Gastroesophageal sphincter (tissue), 3 donors: ENCODE data around the gene PNPLA7.

ENCODE experiments used
- EP300 ChIP-seq: sonication (generic); formaldehyde crosslinking; IDR thresholded peaks from one replicate; pipeline ENCODE4 v1.6.1; 2017; ENCODE audit warnings: antibody characterized with exemption, mild to moderate bottlenecking
- POLR2A ChIP-seq, 2 donors: fragments of 450-650 bp; IDR thresholded peaks; one replicate each; pipeline ENCODE4 v1.6.1; 2017; ENCODE audit warnings: antibody characterized with exemption in 2 of 2, mild to moderate bottlenecking in 2 of 2, moderate library complexity in 1 of 2
- POLR2AphosphoS5 ChIP-seq: sonication (generic); formaldehyde crosslinking; IDR thresholded peaks from one replicate; pipeline ENCODE4 v1.6.1; 2017; ENCODE audit warnings: antibody characterized with exemption
- TF ChIP-seq, protein P1 (sequence below), 4 experiments: fragments of 200-600 bp in 2 of 4; fragments of 450-650 bp in 2 of 4; sonication (generic) in 1 of 4; IDR thresholded peaks; one replicate each; pipeline ENCODE4 v1.5.1; 2017 to 2019; ENCODE audit warnings: antibody characterized with exemption in 4 of 4, mild to moderate bottlenecking in 2 of 4, moderate library complexity in 2 of 4

- TF ChIP-seq, protein P1, sequence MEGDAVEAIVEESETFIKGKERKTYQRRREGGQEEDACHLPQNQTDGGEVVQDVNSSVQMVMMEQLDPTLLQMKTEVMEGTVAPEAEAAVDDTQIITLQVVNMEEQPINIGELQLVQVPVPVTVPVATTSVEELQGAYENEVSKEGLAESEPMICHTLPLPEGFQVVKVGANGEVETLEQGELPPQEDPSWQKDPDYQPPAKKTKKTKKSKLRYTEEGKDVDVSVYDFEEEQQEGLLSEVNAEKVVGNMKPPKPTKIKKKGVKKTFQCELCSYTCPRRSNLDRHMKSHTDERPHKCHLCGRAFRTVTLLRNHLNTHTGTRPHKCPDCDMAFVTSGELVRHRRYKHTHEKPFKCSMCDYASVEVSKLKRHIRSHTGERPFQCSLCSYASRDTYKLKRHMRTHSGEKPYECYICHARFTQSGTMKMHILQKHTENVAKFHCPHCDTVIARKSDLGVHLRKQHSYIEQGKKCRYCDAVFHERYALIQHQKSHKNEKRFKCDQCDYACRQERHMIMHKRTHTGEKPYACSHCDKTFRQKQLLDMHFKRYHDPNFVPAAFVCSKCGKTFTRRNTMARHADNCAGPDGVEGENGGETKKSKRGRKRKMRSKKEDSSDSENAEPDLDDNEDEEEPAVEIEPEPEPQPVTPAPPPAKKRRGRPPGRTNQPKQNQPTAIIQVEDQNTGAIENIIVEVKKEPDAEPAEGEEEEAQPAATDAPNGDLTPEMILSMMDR (IDR thresholded peaks at IDR 0.05), result no peak
- TF ChIP-seq POLR2A (IDR thresholded peaks at IDR 0.05) (no peak), EP300 (no peak), POLR2AphosphoS5 (no peak)
Measured at GRCh38 chr9:137486141-137486490, 64.1 kb downstream of the PNPLA7 start.
